Measurements from ENCODE around the gene ABCD4. TPM values are rescaled to one million over a fixed set of nuclear protein-coding genes. Genes with fewer than 3 reads are reported as not detected.

ABCD4 gene
- total RNA-seq, 3 donors from 2014 or later, result 38.2 to 57.0 (median 54.7) TPM

DNA sequence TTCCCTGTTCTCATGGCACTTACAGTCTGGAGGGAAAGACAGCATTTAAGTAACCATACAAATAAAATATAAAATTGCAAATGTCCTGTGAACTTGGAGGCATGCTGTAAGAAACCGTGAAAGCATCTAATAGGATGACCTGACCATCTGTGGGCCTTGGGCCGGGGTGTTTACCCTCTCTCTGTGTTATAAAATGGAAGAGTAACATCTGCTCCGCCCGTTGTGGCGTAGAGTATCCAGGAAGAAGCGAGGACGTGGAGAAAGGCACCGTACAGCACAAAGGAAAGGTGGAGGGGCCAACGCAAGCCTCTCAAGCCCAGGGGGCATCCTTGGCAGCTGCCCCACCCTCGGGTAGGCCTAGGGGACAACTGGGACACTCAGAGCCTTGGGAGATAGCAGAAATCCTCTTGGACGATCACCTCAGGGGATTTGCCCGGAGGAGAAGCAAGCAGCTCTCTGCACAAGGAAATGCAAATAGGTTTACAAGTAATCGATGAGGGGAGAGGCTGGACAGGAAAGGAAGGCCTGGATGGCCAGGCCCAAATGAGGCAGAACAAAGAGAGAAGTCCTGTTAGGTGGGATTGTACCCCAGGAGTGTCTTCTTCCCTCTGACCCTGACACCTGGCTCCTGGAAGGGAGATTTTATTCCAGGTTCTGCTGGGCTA, 37.3 kb downstream of the ABCD4 start:
- Histone ChIP-seq H3K4me3 (no peak overlapping the region), H3K27ac (no peak overlapping the region), H3K9me3 (no peaks in the 10 kb centered on the region), H3K27me3 (no peaks in the 10 kb centered on the region), H3K36me3 (no peaks in the 10 kb centered on the region), H3K4me1 (no peaks in the 10 kb centered on the region)
- no peak for DNase-seq (ENCODE audit: low spot score in 2 of 2)
- intact Hi-C loops (cut with DNase I; ENCODE audit: low total_unique reads), result no loop called here
- TF ChIP-seq CTCF (IDR thresholded peaks at IDR 0.05) (no peak), POLR2AphosphoS5 (IDR thresholded peaks at IDR 0.05) (no peak), POLR2A (IDR thresholded peaks at IDR 0.05) (no peak)

DNA sequence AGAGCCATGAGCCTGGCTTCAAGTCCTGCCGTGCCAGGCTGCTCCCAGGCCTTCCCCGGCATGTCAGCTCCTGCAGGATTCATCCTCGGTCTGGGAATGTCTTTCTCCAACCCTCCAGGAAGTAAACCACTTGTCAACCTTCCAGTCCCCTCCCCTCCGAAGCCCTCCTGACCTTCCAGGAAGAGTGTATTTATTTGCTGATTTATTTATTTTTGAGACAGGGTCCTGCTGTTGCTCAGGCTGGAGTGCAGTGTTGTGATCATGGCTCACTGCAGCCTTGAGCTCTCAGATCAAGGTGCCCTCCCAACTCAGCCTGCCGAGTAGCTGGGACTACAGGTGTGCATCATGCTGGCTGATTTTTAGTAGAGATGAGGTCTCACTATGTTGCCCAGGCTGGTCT, 38.8 kb downstream of the ABCD4 start:
- TF ChIP-seq POLR2A (IDR thresholded peaks at IDR 0.05), result no peak
- no peak for TF ChIP-seq POLR2AphosphoS5 (IDR thresholded peaks at IDR 0.05)
- no peak for TF ChIP-seq CTCF (IDR thresholded peaks at IDR 0.05)
- Histone ChIP-seq H3K4me3 (no peak overlapping the region), H3K27me3 (no peaks in the 10 kb centered on the region), H3K4me1 (no peaks in the 10 kb centered on the region), H3K9me3 (no peaks in the 10 kb centered on the region), H3K36me3 (no peaks in the 10 kb centered on the region), H3K27ac (no peak overlapping the region)
- intact Hi-C loops (cut with DNase I; ENCODE audit: low total_unique reads), result no loop called here
- DNase-seq (ENCODE audit: low spot score in 2 of 2), result no peak

GRCh38 chr14:74263181-74263580, 39.6 kb downstream of the ABCD4 start:
- DNase-seq (ENCODE audit: low spot score in 2 of 2), result no peak
- Histone ChIP-seq H3K9me3 (no peaks in the 10 kb centered on the region), H3K27me3 (no peaks in the 10 kb centered on the region), H3K36me3 (no peaks in the 10 kb centered on the region), H3K27ac (no peak overlapping the region), H3K4me3 (no peak overlapping the region), H3K4me1 (no peaks in the 10 kb centered on the region)
- intact Hi-C loops (cut with DNase I; ENCODE audit: low total_unique reads), result no loop called here
- TF ChIP-seq CTCF (IDR thresholded peaks at IDR 0.05) (no peak), POLR2AphosphoS5 (IDR thresholded peaks at IDR 0.05) (no peak), POLR2A (IDR thresholded peaks at IDR 0.05) (no peak)

- TF ChIP-seq POLR2AphosphoS5 (IDR thresholded peaks at IDR 0.05), result no peak
- intact Hi-C loops (cut with DNase I; ENCODE audit: low total_unique reads), result no loop called here
- H3K4me3 ChIP-seq, result no peak overlapping the region
Measured at GRCh38 chr14:74262076-74262475, 40.7 kb downstream of the ABCD4 start.

GRCh38 chr14:74261288-74261687, 41.4 kb downstream of the ABCD4 start:
- no peaks in the 10 kb centered on the region for H3K9me3 ChIP-seq
- TF ChIP-seq POLR2AphosphoS5 (IDR thresholded peaks at IDR 0.05) (no peak), POLR2A (IDR thresholded peaks at IDR 0.05) (no peak), CTCF (IDR thresholded peaks at IDR 0.05) (no peak)
- intact Hi-C loops (cut with DNase I; ENCODE audit: low total_unique reads), result no loop called here
- no peak overlapping the region for H3K4me3 ChIP-seq
- no peak for DNase-seq (ENCODE audit: low spot score in 2 of 2)
- no peaks in the 10 kb centered on the region for H3K36me3 ChIP-seq
- H3K27ac ChIP-seq, result no peak overlapping the region
- H3K27me3 ChIP-seq, result no peaks in the 10 kb centered on the region
- no peaks in the 10 kb centered on the region for H3K4me1 ChIP-seq

More at GRCh38 chr14:74262076-74262475, 40.7 kb downstream of the ABCD4 start:
- Histone ChIP-seq H3K36me3 (no peaks in the 10 kb centered on the region), H3K27ac (no peak overlapping the region), H3K27me3 (no peaks in the 10 kb centered on the region), H3K4me1 (no peaks in the 10 kb centered on the region), H3K9me3 (no peaks in the 10 kb centered on the region)
- DNase-seq (ENCODE audit: low spot score in 2 of 2), result no peak

Measured in breast epithelium (tissue), 4 donors.